Esophagus muscularis mucosa (tissue), 2 donors: ENCODE measurements around the gene PLA1A.

Experiments used
- EP300 ChIP-seq: sonication (generic); formaldehyde crosslinking; IDR thresholded peaks from one replicate; pipeline ENCODE4 v1.6.1; 2017; ENCODE audit warnings: antibody characterized with exemption
- POLR2A ChIP-seq: fragments of 450-650 bp; IDR thresholded peaks from one replicate; pipeline ENCODE4 v1.6.1; 2017; ENCODE audit warnings: antibody characterized with exemption, moderate library complexity, mild to moderate bottlenecking, low read depth

DNA sequence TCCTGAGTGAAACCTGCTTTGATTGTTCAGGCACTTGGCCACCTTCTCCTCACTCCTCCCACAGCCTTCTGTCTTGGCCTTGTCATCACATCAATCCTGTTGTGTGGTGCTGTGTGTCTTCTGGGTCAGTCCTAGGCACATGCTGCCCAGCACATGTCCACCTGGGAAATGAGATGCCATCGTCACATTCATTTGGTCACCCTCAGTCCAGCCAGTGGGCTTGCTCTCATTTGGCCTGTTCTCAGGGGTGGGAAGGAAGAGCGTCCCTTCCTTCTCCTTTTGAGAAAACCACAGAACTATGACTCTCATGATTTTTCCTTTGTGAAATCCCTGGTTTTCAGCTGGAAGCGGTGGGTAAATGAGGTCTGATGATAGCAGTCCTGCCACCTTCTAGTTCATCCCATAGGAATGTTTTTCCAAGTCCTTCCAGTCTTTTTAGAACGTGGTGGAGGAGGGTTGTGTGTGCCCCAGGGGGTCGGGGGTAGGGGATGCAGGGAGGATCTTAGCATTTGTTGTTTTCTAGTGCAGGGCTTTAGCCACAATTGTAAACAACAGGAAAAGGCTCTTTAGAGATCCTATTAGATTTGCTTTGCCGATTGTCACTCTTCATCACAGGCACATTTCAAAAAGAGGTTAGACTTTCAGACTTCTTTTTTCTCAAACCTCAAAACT is 8.4 kb upstream of the PLA1A start:
- TF ChIP-seq EP300 = no peak
- no peak for TF ChIP-seq POLR2A
